Stimulated activated CD8-positive, alpha-beta memory T cell treated with anti-CD3 and anti-CD28 coated beads, Interleukin-12 subunit alpha, Interleukin-12 subunit beta, amount 100 ng/mL, for 4 hours (primary cell): ENCODE data around the gene ZMYM4.
"Not testable (repeated sequence)": the region's sequence is repeated elsewhere in the genome, so short reads cannot be mapped to it uniquely, and the experiment has no call there.

ENCODE experiments used
- DNase-seq: peaks from one replicate; pipeline ENCODE4 v3.0.0-alpha.2; 2020; ENCODE audit warnings: low read depth

ZMYM4 gene

DNA sequence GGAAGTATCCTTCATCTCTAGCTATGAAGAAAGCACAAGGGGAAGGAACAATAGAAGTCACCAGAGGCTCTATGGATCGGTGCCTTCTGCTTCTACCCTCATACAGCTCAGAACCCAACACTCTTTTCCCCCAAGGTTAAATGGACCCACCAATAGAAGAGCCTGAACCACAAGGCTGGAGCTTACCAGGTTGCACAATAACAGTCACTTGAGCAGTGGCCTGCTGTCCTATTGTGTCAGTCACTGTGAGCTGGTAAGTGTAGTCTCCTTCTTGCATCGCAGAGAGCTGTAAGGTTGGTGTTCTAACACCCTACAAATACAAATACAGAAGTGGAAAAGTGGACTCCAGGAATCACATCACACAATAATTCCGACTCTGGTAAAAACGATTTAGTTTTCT, 185.7 kb downstream of the ZMYM4 start:
- no peak for DNase-seq

DNA sequence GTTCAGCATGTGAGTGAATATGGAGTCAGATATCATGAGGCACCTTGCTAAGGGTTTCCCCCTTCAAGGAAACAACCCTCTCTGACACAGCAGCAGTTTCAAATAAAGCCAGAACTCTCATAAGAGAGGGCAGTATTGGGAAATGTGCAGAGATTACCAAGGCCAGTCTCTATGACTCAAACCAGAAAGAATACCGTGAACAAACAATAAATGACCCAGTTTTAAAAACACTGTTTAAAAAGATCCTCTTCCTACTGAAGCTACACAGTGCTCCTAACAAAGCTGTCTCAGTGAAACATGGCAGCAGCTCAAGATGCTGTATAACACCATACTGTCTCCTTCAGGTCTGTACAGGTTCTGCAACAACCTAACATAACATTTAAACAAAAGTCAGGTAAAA, 186.1 kb downstream of the ZMYM4 start:
- DNase-seq: no peak

DNA sequence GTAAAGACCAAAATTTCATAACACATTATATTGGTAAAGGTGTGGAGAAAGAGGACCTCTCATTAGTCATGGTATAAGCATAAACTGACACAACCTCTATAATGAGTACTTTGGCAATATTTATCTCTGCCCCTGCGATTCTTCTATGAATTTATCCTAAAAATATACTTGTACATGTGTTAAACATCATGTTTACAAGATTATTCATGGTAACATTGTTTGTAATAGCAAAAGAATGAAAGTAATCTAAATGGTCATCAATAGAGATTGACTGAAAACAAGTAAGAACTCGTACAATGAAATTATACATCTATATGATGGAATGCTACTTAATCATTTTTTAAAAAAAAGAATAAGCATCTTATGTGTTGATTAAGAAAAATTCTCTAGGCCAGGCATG, 192.3 kb downstream of the ZMYM4 start:
- DNase-seq: no peak

DNA sequence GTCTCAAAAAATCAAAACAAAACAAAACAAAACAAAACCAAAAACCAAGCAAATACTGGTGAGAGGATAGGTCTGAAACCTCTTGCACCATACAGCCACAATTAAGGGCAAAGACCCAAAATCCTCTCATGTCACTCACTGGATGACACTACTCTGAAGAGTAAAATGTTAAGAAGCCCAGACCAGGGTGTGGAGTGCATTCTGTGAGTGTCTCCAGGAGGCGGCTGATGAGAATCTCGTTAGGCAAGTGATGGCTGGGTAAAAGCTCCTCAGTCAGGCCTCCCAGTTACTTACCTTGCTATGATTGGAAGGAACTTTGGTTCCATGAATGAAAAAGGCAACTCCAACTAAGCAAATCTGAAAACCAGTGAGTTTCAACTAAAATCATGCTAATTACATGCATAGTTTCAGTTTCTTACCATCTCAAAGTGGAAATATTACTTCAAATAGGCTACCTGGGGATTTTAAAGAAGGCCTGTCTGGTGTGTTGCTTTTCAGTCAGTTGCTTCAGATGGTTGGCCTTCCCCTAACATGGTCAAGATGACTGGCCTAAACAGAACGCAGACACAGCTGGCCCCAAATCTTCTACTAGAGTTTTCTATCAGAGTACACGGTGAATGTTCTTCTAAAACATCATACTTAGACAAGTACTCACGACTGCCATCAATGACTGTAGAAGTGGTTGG, 193.6 kb downstream of the ZMYM4 start:
- DNase-seq: no peak

DNA sequence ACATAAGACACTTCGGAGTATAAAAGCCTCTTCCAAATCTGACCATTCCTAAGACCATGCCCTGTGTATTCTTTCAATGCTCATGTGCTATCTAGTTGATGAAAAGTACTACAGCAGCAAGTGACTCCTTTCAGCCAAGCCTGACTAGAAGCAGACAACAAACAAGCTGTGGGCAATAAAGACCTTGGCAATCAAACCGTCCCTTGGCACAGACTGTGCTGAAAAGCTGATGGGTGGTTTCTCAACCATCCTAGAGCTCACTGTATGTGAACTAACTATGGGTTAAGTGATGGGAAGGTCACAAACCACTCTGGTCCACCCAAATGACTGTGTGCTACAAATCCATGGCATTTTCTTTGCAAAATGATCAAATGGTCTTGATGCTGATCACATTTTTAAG, 194.7 kb downstream of the ZMYM4 start:
- DNase-seq: no peak

DNA sequence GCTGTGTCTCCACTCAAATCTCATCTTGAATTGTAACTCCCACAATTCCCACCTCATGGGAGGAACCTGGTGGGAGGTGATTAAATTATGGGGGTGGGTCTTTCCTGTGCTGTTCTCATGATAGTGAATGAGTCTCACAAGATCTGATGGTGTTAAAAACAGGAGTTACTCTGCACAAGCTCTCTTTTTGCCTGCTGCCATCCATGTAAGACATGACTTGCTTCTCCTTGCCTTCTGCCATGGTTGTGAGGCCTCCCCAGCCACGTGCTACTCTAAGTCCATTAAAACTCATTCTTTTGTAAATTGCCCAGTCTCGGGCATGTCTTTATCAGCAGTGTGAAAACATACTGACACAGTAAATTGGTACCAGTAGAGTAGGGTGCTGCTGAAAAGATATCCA, 195.2 kb downstream of the ZMYM4 start:
- DNase-seq: not testable (repeated sequence)

DNA sequence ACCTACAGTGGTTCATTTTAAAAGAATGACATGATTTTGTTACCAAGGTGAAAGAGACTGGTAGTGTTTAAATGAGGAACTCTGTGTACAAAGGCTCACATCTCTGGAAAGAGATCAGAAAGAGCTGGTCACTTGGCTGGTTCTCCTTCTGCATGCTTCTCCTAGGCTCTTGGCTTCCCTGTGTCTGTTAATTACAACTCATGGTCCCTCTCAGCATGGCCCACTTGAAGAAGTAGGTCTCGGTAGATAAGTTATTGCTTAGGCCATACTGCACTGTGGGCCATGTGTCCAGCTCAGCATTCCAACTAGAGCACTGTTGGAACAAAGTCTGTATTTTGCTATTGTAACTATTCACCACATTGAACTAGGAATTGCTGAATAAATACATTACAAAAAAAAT, 197.6 kb downstream of the ZMYM4 start:
- no peak for DNase-seq

DNA sequence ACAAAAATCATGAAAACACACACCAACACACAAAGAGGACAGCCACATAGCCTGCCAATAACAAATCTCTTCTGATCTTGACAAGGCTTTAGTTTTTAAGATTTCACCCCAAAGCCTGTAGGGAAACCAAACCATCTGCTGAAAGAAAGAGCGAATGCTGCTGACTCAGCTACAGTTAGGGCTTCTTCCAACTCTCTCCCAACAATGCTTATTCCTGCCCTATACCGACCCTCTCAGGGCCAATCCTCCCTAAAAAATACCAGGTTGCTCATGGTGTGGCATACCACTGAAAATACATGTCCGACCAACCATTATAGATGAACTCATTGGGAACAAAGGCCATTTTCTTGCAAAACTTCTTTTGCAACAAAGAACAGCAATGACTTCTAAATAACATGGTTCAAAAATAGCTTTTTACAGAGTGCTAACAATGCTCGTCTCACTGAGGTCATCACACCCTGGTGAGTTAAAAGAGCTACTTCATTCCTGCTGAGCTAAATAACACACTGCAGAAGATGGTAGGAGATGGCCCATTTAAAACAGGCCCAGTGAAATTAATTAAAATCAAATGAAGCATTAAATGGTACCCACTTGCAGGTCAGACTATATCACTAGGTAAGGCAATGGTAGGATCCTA, 202.6 kb downstream of the ZMYM4 start:
- no peak for DNase-seq
